HepG2 (cell line): ENCODE measurements around the gene PEF1. TPM values are rescaled to one million over a fixed set of nuclear protein-coding genes. Genes with fewer than 3 reads are reported as not detected.

Experiments used
- ATAC-seq: fragments of 200-7000 bp; cut with Tn5 transposase; 3 replicates; pipeline ENCODE4 v1.9.1; 2020; ENCODE audit warnings: mild to moderate bottlenecking, moderate library complexity
- BruUV-seq: library from RNA; stranded (reverse); fragments of 400-500 nt; replicated peaks from 2 replicates; lab custom pipeline; 2021; lab: Mats Ljungman, UMichigan
- CTCF ChIA-PET: fragments of 300-600 bp; formaldehyde crosslinking; extraction: SDS; loops from one replicate; lab custom pipeline; 2021; ENCODE audit warnings: low total read pairs, inconsistent platforms, low intra/inter-chr PET ratio; lab: Yijun Ruan, JAX
- POLR2A ChIA-PET: fragments of 350-600 bp; sonication (Branson Sonifier 250); formaldehyde crosslinking; loops from one replicate; lab custom pipeline; 2020; ENCODE audit warnings: antibody characterized with exemption, inconsistent platforms; lab: Yijun Ruan, JAX
- DNase-seq: peaks from one replicate; pipeline ENCODE4 v3.0.0-alpha.2; 2015; ENCODE audit warnings: low spot score
- FAIRE-seq: peaks from 3 replicates; lab custom pipeline; 2011; peaks lifted over from hg19 to GRCh38; lab: Jason Lieb, UNC
- H2AFZ ChIP-seq: one replicate; pipeline ENCODE4 v1.6.1; 2011; ENCODE audit warnings: low read length, inconsistent platforms
- H3K27ac ChIP-seq: fragments of 300-600 bp; 3 replicates; pipeline ENCODE4 v1.8.0; 2011; ENCODE audit warnings: mixed run types, mild to moderate bottlenecking, mixed read lengths, low read length, inconsistent platforms; ENCODE audit not compliant: insufficient read depth; ENCODE audit errors: extremely low read length
- H3K27me3 ChIP-seq, 2 experiments: fragments of 200-600 bp in 1 of 2; 2 replicates in 1 of 2; 3 replicates in 1 of 2; pipeline versions ENCODE4 v1.6.0 to v1.8.0; 2011; ENCODE audit warnings: low read length in 2 of 2, mild to moderate bottlenecking in 2 of 2, moderate library complexity in 2 of 2, inconsistent platforms in 1 of 2; ENCODE audit not compliant: insufficient read depth in 2 of 2, control insufficient read depth in 1 of 2
- H3K36me3 ChIP-seq, 2 experiments: fragments of 200-600 bp in 1 of 2; replicated peaks in 1 of 2; 2 replicates in 1 of 2; 3 replicates in 1 of 2; pipeline versions ENCODE4 v1.5.1 to v1.8.0; 2011; ENCODE audit warnings: low read length in 2 of 2, inconsistent platforms in 1 of 2; ENCODE audit not compliant: insufficient read depth in 2 of 2, control insufficient read depth in 1 of 2
- H3K4me1 ChIP-seq: 2 replicates; pipeline ENCODE4 v1.5.1; 2012; ENCODE audit warnings: low read length, inconsistent platforms; ENCODE audit not compliant: insufficient read depth
- H3K4me2 ChIP-seq: 2 replicates; pipeline ENCODE4 v1.6.0; 2011; ENCODE audit warnings: low read depth, low read length, inconsistent platforms
- H3K4me3 ChIP-seq, 3 experiments: fragments of 200-600 bp in 1 of 3; sonication (generic), shearing (Covaris generic) in 1 of 3; replicated peaks in 1 of 3; 2 replicates each; pipeline ENCODE4 v1.5.1; 2011 to 2016; ENCODE audit warnings: low read length in 3 of 3, inconsistent platforms in 2 of 3, low read depth in 2 of 3, mild to moderate bottlenecking in 2 of 3, control low read depth in 1 of 3, mixed read lengths in 1 of 3; ENCODE audit not compliant: insufficient read depth in 1 of 3
- H3K79me2 ChIP-seq: one replicate; pipeline ENCODE4 v1.6.1; 2011; ENCODE audit warnings: low read length, inconsistent platforms; ENCODE audit not compliant: insufficient read depth
- H3K9ac ChIP-seq: 2 replicates; pipeline ENCODE4 v1.6.0; 2011; ENCODE audit warnings: mild to moderate bottlenecking, low read depth, low read length, inconsistent platforms; ENCODE audit not compliant: insufficient read depth
- H3K9me3 ChIP-seq: 2 replicates; pipeline ENCODE4 v1.5.1; 2012; ENCODE audit warnings: mild to moderate bottlenecking, low read length
- H4K20me1 ChIP-seq: 2 replicates; pipeline ENCODE4 v1.6.0; 2011; ENCODE audit warnings: inconsistent platforms, mild to moderate bottlenecking, low read length, moderate library complexity; ENCODE audit not compliant: insufficient read depth
- ISX ChIP-seq: sonication (generic); formaldehyde crosslinking; conservative IDR thresholded peaks from 2 replicates; pipeline ENCODE4 v1.5.0; 2020; ENCODE audit warnings: missing genetic modification reagents
- TCF7L2 ChIP-seq: IDR thresholded peaks from 2 replicates; pipeline ENCODE4 v1.6.1; 2011; ENCODE audit warnings: mild to moderate bottlenecking, low read depth, low read length, moderate library complexity
- TEAD3 ChIP-seq: optimal IDR thresholded peaks from 2 replicates; pipeline ENCODE3; 2016; ENCODE audit warnings: borderline replicate concordance
- ZNF598 ChIP-seq: sonication (generic); formaldehyde crosslinking; IDR thresholded peaks from 2 replicates; pipeline ENCODE4 v1.5.1; 2020; ENCODE audit warnings: mild to moderate bottlenecking, missing genetic modification reagents, borderline replicate concordance
- ZNF768 ChIP-seq: sonication (generic); formaldehyde crosslinking; IDR thresholded peaks from 2 replicates; pipeline ENCODE4 v1.4.0; 2020; ENCODE audit warnings: missing genetic modification reagents
- ZSCAN21 ChIP-seq: sonication (generic); formaldehyde crosslinking; IDR thresholded peaks from 2 replicates; pipeline ENCODE4 v1.8.0; 2022; ENCODE audit warnings: mild to moderate bottlenecking, missing genetic modification reagents, moderate library complexity, borderline replicate concordance
- ZSCAN29 ChIP-seq: sonication (generic); formaldehyde crosslinking; conservative IDR thresholded peaks from 2 replicates; pipeline ENCODE4 v1.4.0; 2020; ENCODE audit warnings: mild to moderate bottlenecking, missing genetic modification reagents
- WGBS: methylation state at CpG from one replicate; pipeline ENCODE4 v1.1.6; 2017; ENCODE audit warnings: low lambda C conversion rate; 5-methylcytosine and 5-hydroxymethylcytosine counted together
- in situ Hi-C: cut with HindIII; loops from 2 replicates; pipeline ENCODE4 v1.10.0; 2017; ENCODE audit warnings: low pct_unique_long_range_greater_than_20kb; ENCODE audit not compliant: extremely low pct_ligation_motif_present
- intact Hi-C: fragments of 100-400 bp; cut with micrococcal nuclease; formaldehyde crosslinking; loops from one replicate; pipeline ENCODE4 v1.10.0; 2022; ENCODE audit not compliant: unreplicated experiment
- polyA plus RNA-seq, 8 experiments: library from polyadenylated mRNA; depleted of rRNA in 3 of 8; stranded (reverse) in 7 of 8; unstranded in 1 of 8; fragments of >200 nt; fragmentation: Illumina TruSeq in 4 of 8; extraction: Trizol in 4 of 8; gene quantifications; 2 replicates each; pipeline versions ENCODE4 v1.2.1 to v1.2.3, GENCODE V29; 2011 to 2016; ENCODE audit warnings: low read depth in 4 of 8, missing spikeins in 1 of 8, mixed read lengths in 1 of 8; ENCODE audit not compliant: insufficient read depth in 1 of 8
- total RNA-seq, 5 experiments: library from RNA; depleted of rRNA; stranded (reverse); fragments of >200 nt; fragmentation: Illumina TruSeq; extraction: Trizol; gene quantifications; 2 replicates each; pipeline ENCODE4 v1.2.3, GENCODE V29; 2016; ENCODE audit warnings: low read depth in 1 of 5
- TF ChIP-seq, protein P1 (sequence below): sonication (generic); formaldehyde crosslinking; conservative IDR thresholded peaks from 2 replicates; pipeline ENCODE4 v1.4.0; 2020; ENCODE audit warnings: missing genetic modification reagents
- TF ChIP-seq, protein P2 (sequence below): sonication (generic); formaldehyde crosslinking; IDR thresholded peaks from 2 replicates; pipeline ENCODE4 v1.4.0; 2020; ENCODE audit warnings: mild to moderate bottlenecking, missing genetic modification reagents

The PEF1 gene
- total and polyA plus RNA-seq, 2 of the 13 experiments (the other 11 are each of a cell fraction or from before 2014, with no cell fraction given): 57.1 to 57.8 TPM

DNA sequence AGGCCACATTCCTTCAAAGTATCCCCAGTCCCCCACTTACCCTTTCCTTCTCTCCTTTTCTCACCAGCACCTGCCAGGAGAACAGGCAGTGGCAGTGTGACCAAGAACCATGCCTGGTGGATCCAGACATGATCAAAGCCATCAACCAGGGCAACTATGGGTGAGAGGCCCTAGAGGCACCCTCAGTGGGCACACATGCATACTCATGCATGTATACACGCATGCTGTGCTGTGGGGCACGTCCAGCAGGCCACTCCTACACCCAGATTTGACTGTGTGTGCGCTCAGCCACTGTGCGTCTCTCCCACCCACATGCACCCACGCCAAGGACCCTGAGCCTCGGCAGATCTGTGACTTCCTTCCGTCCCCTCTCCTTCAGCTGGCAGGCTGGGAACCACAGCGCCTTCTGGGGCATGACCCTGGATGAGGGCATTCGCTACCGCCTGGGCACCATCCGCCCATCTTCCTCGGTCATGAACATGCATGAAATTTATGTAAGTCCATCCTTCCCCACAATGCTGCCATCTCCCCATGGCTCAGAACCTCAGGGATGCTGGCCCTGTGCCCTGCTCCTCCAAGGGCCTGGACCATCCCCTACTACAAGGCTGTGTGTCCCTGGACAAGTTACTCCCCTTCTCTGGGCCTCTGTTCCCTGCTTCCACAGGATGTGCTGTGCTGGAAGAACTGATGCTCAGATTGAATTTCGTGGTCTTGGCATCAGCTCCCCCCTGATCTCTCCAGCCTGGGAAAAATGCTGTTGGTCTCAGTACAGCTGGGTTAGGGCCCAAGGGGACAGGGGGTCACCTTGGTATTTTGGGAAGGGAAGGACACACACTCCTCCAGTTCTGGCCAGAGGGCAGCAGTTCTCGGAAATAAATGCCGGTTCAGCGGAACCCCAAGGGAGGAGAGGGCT lies 61.3 kb downstream of the PEF1 start:
- POLR2A ChIA-PET: interaction anchor here (0.8 to 2.4 kb wide), 4 partner anchors 8 to 60 kb away, joined by 3 to 22 read pairs (median 4); partner anchors contain the start of gene TINAGL1
- Histone ChIP-seq H3K4me3 (no peak overlapping the region), H4K20me1 (0 out of 2 replicates have a peak, but pooled peaks cover 2% of the 10 kb centered on the region), H2AFZ (no peak overlapping the region), H3K27ac (no peak overlapping the region), H3K4me1 (peaks cover 56% of the 10 kb centered on the region), H3K9me3 (no peaks in the 10 kb centered on the region), H3K36me3 (peaks cover 7 to 22% of the 10 kb centered on the region in 2 experiments; a peak in 4 of 5 replicates), H3K79me2 (peaks cover 4% of the 10 kb centered on the region), H3K9ac (no peak overlapping the region; the same call in 1 of the 2 replicates), H3K4me2 (peak overlapping the region; percentile 1; the same call in 1 of the 2 replicates), H3K27me3 (no peaks in the 10 kb centered on the region)
- no peak for TF ChIP-seq ZSCAN29 (CRISPR knock-in tag)
- 0 out of 2 replicates have a peak, but pooled peaks have one; percentile 22 for TF ChIP-seq ZNF598 (CRISPR knock-in tag)
- no peak for TF ChIP-seq TCF7L2
- TF ChIP-seq ZNF768 (CRISPR knock-in tag): peak; percentile 92
- TF ChIP-seq, protein P1, sequence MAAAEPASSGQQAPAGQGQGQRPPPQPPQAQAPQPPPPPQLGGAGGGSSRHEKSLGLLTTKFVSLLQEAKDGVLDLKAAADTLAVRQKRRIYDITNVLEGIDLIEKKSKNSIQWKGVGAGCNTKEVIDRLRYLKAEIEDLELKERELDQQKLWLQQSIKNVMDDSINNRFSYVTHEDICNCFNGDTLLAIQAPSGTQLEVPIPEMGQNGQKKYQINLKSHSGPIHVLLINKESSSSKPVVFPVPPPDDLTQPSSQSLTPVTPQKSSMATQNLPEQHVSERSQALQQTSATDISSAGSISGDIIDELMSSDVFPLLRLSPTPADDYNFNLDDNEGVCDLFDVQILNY (CRISPR knock-in tag): no peak
- no peak for TF ChIP-seq ISX (CRISPR knock-in tag)
- TF ChIP-seq, protein P2, sequence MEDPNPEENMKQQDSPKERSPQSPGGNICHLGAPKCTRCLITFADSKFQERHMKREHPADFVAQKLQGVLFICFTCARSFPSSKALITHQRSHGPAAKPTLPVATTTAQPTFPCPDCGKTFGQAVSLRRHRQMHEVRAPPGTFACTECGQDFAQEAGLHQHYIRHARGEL (CRISPR knock-in tag): 0 out of 2 replicates have a peak, but pooled peaks have one; percentile 28
- no peak for TF ChIP-seq TEAD3 (CRISPR knock-in tag)
- 0 out of 2 replicates have a peak, but pooled peaks have one; percentile 2 for TF ChIP-seq ZSCAN21
- no TSS peak for BruUV-seq
- FAIRE-seq (no peak), ATAC-seq (no peak), DNase-seq (no peak)
- CTCF ChIA-PET: no interaction called here
- in situ Hi-C loops (no loop called here), intact Hi-C loops (no loop called here)
- 94% methylated on average over 15 of the region's 16 CpGs for WGBS
